ENCODE results near the gene ZNF649. TPM values are rescaled to one million over a fixed set of nuclear protein-coding genes. Genes with fewer than 3 reads are reported as not detected.

ZNF649 gene
- total and polyA plus RNA-seq, 2 donors = 6.2 to 14.4 TPM

DNA sequence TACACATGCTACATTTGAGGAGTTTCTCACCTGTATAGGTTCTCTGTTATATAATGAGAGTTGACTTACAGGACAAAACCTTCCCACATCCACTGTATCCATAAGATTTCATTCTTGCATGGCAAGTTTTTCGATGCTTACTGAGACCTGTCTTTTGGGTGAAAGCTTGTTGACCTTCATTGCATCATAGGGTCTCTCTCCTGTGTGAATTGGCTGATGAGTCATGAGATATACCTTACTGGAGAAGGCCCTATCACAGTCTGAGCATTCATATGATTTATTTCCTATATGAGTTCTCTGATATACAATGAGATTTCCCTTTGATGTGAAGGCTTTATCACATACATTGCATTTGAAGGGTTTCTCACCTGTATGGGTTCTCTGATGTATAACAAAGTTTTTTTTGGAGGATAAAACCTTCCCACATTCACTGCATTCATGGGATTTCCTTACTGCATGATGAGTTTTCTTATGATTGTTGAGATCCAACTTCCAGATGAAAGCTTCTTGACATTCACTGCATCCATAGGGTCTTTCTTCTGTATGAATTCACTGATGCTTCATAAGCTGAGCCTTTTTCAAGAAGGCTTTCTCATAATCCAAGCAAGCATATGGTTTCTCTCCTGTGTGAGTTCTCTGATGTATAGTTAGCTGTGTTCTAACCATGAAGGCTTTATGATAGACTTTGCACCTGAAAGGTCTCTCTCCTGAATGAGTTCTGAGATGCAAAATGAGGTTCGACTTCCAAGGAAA lies 42.8 kb downstream of the ZNF649 start:
- Histone ChIP-seq H3K27me3 (ENCODE audit: control insufficient read depth in 2 of 2, insufficient read depth in 1 of 2, low read length in 1 of 2) (no peaks in the 10 kb centered on the region), H3K4me1 (ENCODE audit: control insufficient read depth in 2 of 2, insufficient read depth in 2 of 2, low read length in 2 of 2) (no peaks in the 10 kb centered on the region), H3K27ac (ENCODE audit: low read depth in 1 of 2, low read length in 1 of 2) (no peak overlapping the region), H3K36me3 (ENCODE audit: control insufficient read depth in 2 of 2, insufficient read depth in 2 of 2, low read length in 1 of 2) (no peaks in the 10 kb centered on the region), H3K9me3 (ENCODE audit: control insufficient read depth in 2 of 2, insufficient read depth in 1 of 2, low read length in 1 of 2) (peaks cover 1 to 7% of the 10 kb centered on the region in 2 donors), H3K4me3 (ENCODE audit: low read length in 2 of 2) (no peak overlapping the region)
- 96% methylated on average over 2 of the region's 2 CpGs for WGBS
- DNase-seq (ENCODE audit: low read depth in 6 of 9, low spot score in 9 of 9) = no peak

Other genes with a start within 250 kb of the ZNF649 start
- 2.7 TPM for gene SPACA6, start 211.7 kb downstream of the ZNF649 start, total RNA-seq
- gene SPACA6, start 211.7 kb downstream of the ZNF649 start, polyA plus RNA-seq = 10.5 TPM
- gene HAS1, start 181.0 kb downstream of the ZNF649 start, total RNA-seq = 0.09 TPM
- 0.11 TPM for gene HAS1, start 181.0 kb downstream of the ZNF649 start, polyA plus RNA-seq
- gene FPR1, start 153.1 kb downstream of the ZNF649 start, total RNA-seq = 3.6 TPM
- gene FPR1, start 153.1 kb downstream of the ZNF649 start, polyA plus RNA-seq = 4.7 TPM
- gene FPR2, start 143.8 kb downstream of the ZNF649 start, total RNA-seq = 1.2 TPM
- 1.4 TPM for gene FPR2, start 143.8 kb downstream of the ZNF649 start, polyA plus RNA-seq
- gene FPR3, start 109.9 kb downstream of the ZNF649 start, total RNA-seq = 14.1 TPM
- gene FPR3, start 109.9 kb downstream of the ZNF649 start, polyA plus RNA-seq = 7.8 TPM
- gene ZNF577, start 17.1 kb downstream of the ZNF649 start, total RNA-seq = 11.4 TPM
- 30.2 TPM for gene ZNF577, start 17.1 kb downstream of the ZNF649 start, polyA plus RNA-seq
- gene ZNF613, start 22.5 kb upstream of the ZNF649 start, total RNA-seq = 7.9 TPM
- gene ZNF613, start 22.5 kb upstream of the ZNF649 start, polyA plus RNA-seq = 5.2 TPM
- 14.9 TPM for gene ZNF350, start 81.8 kb upstream of the ZNF649 start, total RNA-seq
- 10.0 TPM for gene ZNF350, start 81.8 kb upstream of the ZNF649 start, polyA plus RNA-seq
- gene ZNF615, start 103.2 kb upstream of the ZNF649 start, total RNA-seq = 6.9 TPM
- 5.3 TPM for gene ZNF615, start 103.2 kb upstream of the ZNF649 start, polyA plus RNA-seq
- 8.6 TPM for gene ZNF614, start 123.4 kb upstream of the ZNF649 start, total RNA-seq
- 5.7 TPM for gene ZNF614, start 123.4 kb upstream of the ZNF649 start, polyA plus RNA-seq
- 6.9 TPM for gene ZNF432, start 143.8 kb upstream of the ZNF649 start, total RNA-seq
- 16.2 TPM for gene ZNF432, start 143.8 kb upstream of the ZNF649 start, polyA plus RNA-seq
- gene ZNF841, start 190.7 kb upstream of the ZNF649 start, total RNA-seq = 6.4 TPM
- 13.7 TPM for gene ZNF841, start 190.7 kb upstream of the ZNF649 start, polyA plus RNA-seq
- 6.6 TPM for gene ZNF616, start 234.9 kb upstream of the ZNF649 start, total RNA-seq
- 5.2 TPM for gene ZNF616, start 234.9 kb upstream of the ZNF649 start, polyA plus RNA-seq